NCI-H748 treated with DMSO at 0.1 percent for 48 hours (cell line): Measurements from ENCODE around the gene SHISA8.

Source experiments
- DNase-seq: peaks from one replicate; lab custom pipeline; 2025; lab: John Stamatoyannopoulos, UW

Gene SHISA8

GRCh38 chr22:41913842-41914534 lies 886 bp downstream of the SHISA8 start:
- no peak for DNase-seq

GRCh38 chr22:41913040-41913719 lies 1.7 kb downstream of the SHISA8 start:
- DNase-seq, result no peak

- DNase-seq, result no peak
These were observed 2.4 kb downstream of the SHISA8 start for GRCh38 chr22:41912338-41913039.

- no peak for DNase-seq
These were observed 3.8 kb downstream of the SHISA8 start for GRCh38 chr22:41911001-41911611.

- DNase-seq, result no peak
These were observed 4.5 kb downstream of the SHISA8 start for GRCh38 chr22:41910050-41911000.

GRCh38 chr22:41909310-41910049 lies 5.4 kb downstream of the SHISA8 start:
- DNase-seq, result no peak

- no peak for DNase-seq
These were observed 6.2 kb downstream of the SHISA8 start for GRCh38 chr22:41908411-41909309.

- DNase-seq, result no peak
These were observed 7.2 kb downstream of the SHISA8 start for GRCh38 chr22:41907436-41908401.

- no peak for DNase-seq
These were observed 8.1 kb downstream of the SHISA8 start for GRCh38 chr22:41906822-41907221.

GRCh38 chr22:41905411-41906202 lies 9.3 kb downstream of the SHISA8 start:
- DNase-seq, result no peak

GRCh38 chr22:41904450-41905410 lies 10.1 kb downstream of the SHISA8 start:
- no peak for DNase-seq

- DNase-seq, result no peak
These were observed 11.9 kb downstream of the SHISA8 start for GRCh38 chr22:41902932-41903421.

- DNase-seq, result no peak
These were observed 12.9 kb downstream of the SHISA8 start for GRCh38 chr22:41902016-41902415.

GRCh38 chr22:41900652-41901312 lies 14.1 kb downstream of the SHISA8 start:
- no peak for DNase-seq

GRCh38 chr22:41899992-41900651 lies 14.8 kb downstream of the SHISA8 start:
- no peak for DNase-seq
